Neural cell (in vitro differentiated cells): ENCODE results near the gene ARID3C.

ENCODE experiments used
- CTCF ChIP-seq: fragments of 450-650 bp; IDR thresholded peaks from 2 replicates; pipeline ENCODE4 v1.5.1; 2014; ENCODE audit warnings: antibody characterized with exemption, mild to moderate bottlenecking, moderate library complexity; ENCODE audit not compliant: poor library complexity, severe bottlenecking
- TAF1 ChIP-seq: IDR thresholded peaks from 2 replicates; pipeline ENCODE4 v1.6.1; 2012; ENCODE audit warnings: low read depth

DNA sequence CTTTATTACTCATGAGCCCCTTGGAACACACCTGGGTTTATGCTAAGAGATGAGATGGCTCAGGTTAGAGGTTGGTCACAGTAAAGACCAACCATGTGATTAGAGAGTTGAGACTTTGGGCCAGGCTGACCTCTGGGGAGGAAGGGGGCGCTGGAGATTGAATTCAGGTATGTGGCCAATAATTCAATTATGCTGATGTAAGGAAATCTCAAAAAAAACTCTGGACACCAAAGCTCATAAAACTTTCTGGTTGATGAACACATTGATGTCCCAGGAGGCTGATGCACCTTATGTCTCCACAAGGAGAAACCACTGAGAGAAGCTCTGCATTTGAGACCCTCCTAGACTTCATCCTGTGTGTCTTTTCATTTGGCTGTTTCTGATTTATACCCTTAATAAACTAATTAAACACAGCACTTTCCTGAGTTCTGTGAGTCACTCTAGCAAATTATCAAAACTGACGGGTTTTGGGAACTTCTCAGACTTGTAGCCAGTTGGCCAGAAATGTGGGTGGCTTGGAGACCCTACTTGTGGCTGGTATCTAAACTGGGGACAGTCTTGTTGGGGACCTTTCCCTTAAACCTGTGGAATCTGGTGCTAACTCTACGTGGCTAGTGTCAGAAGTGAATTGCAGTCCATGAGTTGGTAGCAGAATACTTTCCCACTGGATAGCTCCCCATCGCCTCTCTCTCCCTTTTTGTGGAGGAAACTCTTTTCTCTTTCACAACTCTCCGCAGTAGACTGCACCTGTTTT is 41.1 kb upstream of the ARID3C start:
- TF ChIP-seq CTCF, result no peak
- no peak for TF ChIP-seq TAF1
